HG02623 (cell line): ENCODE measurements around the gene INHA.
A peak's percentile ranks its signal among the peaks of the same experiment; 100 is the strongest.

Experiments used
- ATAC-seq: cut with Tn5 transposase; IDR thresholded peaks from one replicate; pipeline ENCODE4 v1.9.1; 2021; ENCODE audit warnings: moderate library complexity; ENCODE audit not compliant: unreplicated experiment

INHA gene

DNA sequence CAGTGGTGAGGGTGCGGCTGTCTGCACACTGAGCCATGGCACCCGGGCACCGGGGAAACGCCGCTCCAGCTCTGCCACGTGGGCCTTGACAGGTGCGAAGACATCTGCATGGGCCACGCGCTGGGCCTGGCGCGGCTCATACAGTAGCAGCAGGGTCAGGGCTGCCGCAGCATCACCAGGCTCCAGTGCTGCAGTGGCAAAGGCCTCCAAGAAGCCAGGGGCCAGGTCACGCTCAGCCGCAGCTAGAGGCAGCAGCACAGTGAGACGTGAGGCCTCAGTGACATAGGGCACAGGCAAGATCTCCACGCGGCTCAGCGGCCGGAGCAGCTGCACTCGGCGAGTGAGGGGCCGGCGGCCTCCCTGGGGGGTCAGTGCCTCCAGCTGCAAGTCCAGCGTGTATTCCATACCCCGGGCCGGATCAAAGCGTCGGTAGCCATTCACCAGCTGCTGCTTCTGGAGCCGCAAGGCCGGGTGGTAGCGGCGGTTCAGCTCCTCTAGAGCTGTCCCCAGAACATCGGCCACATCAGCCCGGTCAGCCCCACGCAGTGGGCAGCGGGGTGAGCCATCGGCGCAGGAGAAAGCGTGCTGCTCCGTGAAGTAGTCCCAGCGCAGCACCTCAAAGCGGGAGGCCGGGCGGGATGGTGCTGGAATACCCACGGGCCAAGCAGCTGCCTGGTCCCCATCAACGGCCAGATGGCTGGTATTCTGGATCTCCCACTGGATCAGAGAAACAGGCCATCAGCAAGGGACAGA, 32.0 kb upstream of the INHA start:
- ATAC-seq: no peak

GRCh38 chr2:219540784-219541504, 31.2 kb upstream of the INHA start:
- no peak for ATAC-seq

DNA sequence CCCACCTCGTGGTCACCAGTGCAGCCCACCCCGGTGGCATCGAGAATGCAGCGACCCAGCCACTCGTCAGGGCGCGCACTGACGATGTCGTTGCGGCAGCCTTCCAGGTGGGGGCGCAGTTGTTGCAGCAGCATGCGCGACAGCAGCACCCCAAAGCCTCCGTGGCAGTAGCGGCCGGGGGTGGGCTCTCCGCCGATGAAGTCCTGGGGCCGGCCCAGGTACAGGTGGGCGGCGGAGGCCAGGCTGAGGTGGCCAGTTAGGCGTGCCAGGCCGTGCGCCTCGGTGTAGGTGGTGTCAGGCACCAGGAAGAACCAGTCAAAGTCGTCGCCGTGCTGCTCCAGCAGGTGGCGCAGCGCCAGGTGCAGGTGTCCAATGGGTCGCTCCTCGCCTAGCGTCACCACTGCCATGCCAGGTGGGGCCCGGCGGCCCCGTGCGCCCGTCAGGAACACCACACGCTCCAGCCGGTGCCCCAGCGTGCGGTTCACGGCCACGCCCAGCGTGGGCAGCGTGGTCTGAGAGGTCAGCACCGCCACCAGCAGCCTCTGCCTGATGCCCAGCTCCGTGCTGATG, 30.4 kb upstream of the INHA start:
- peak; percentile 44 for ATAC-seq

DNA sequence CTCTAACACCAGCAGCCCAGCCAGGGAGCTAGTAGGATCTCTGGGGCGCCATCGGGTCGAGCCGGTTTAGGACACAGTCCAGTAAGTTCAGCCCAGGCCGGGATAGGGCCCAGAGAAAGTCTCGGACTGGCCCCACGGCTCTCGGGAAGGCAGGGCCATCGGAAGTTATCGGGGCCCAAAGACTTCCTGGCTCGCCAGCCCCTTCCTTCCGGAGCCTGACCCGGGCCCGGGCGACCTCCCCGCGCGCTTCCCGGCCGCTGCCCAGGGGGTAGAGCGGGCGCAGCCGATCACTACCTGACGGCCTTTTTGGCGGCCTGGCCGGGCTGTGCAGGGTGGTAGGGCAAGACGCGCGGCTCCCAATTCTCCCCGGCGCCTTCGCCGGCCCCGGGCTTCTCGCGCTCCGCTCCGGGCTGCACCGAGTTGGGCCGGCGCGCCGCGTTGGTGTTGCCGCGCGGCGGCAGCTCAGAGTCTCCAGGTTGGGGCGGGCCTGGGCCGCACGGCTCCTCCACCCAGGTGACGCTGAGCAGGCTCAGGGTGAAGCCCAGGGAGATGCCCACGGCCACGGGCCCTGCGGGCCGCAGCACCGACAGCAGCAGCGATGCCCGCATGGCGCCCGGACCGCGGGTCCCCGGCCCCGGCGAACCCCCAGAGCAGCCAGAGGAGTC, 29.0 kb upstream of the INHA start:
- peak; percentile 28 for ATAC-seq

- ATAC-seq: peak; percentile 73
These were observed 28.3 kb upstream of the INHA start, which contains the start of the genes CHPF and TMEM198 for GRCh38 chr2:219543596-219544358. Gene CHPF (minus strand): TSS chr2:219543809. CDS start chr2:219543538, 271 bp downstream. Gene TMEM198 (plus strand): TSS chr2:219544028. CDS start chr2:219544728, 700 bp downstream.

DNA sequence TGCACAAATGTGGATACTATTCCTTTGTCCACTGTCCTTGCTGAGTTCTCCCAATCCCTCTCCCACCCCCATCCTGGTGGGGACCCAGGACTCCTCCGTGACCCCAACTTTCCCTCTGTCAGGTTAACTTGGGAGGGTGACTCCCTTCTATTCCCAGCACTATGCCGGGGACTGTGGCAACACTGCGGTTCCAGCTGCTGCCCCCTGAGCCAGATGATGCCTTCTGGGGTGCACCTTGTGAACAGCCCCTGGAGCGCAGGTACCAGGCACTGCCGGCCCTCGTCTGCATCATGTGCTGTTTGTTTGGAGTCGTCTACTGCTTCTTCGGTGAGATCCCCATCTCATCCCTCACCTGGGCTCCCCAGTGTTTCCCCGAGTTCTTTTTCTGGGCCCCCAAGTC, 27.5 kb upstream of the INHA start:
- ATAC-seq: no peak

- no peak for ATAC-seq
These were observed 26.7 kb upstream of the INHA start for GRCh38 chr2:219545295-219545942.

DNA sequence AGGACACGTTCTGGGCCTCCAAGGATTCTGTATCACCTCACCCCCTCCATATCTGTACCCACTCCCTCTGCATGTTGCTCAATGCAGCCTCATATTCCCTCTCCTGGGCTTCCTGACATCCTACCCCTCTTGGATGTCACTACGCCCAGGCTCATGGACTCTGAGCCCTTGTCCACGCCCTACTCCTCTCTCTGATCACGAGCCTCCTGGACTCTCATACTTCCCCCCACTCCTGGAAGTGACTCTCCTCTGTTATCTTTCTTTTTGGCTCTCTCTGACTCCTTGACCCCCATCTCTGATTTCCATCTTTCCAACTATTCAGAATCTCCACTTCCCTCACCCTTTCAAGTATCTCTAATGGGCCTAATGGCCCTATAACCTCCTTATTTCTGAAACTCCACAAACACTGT, 26.2 kb upstream of the INHA start:
- no peak for ATAC-seq

DNA sequence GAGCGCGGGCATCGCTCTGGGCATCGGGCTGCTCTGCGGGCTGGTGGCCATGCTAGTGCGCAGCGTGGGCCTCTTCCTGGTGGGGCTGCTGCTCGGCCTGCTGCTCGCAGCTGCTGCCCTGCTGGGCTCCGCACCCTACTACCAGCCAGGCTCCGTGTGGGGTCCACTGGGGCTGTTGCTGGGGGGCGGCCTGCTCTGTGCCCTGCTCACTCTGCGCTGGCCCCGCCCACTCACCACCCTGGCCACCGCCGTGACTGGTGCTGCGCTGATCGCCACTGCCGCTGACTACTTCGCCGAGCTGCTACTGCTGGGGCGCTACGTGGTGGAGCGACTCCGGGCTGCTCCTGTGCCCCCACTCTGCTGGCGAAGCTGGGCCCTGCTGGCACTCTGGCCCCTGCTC, 24.5 kb upstream of the INHA start:
- ATAC-seq: no peak

GRCh38 chr2:219548990-219549389, 23.1 kb upstream of the INHA start:
- ATAC-seq: no peak

GRCh38 chr2:219549619-219550018, 22.5 kb upstream of the INHA start:
- no peak for ATAC-seq

- no peak for ATAC-seq
These were observed 20.4 kb upstream of the INHA start for GRCh38 chr2:219551441-219552381.

GRCh38 chr2:219552382-219553167, 19.5 kb upstream of the INHA start:
- peak; percentile 87 for ATAC-seq

GRCh38 chr2:219553168-219553417, 19.0 kb upstream of the INHA start:
- no peak for ATAC-seq

GRCh38 chr2:219553463-219553963, 18.6 kb upstream of the INHA start:
- ATAC-seq: no peak

- no peak for ATAC-seq
These were observed 17.8 kb upstream of the INHA start for GRCh38 chr2:219554350-219554749.

- no peak for ATAC-seq
These were observed 16.2 kb upstream of the INHA start for GRCh38 chr2:219555956-219556355.

DNA sequence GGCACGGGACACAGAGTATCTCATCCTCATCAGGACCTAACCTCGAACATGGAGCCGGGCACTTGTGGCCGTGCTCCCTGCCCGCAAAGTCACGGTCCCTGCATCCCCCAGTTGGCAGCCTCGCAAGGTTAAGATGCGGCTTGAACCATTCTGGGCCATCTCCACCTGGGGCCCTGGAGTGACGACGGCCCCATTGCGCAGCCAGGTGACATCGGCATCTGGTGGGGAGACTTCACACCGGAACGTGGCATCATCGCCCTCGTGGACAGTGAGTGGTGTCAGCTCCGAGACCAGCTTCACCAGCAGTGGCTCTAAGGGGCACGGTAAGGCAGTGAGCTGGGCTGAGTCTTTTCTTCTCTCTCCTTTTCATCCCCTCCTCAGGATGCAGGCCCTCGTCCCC, 15.7 kb upstream of the INHA start:
- ATAC-seq: no peak
